Panc1 (cell line): ENCODE data around the gene GNG3.

Experiments used
- CTCF ChIP-seq: fragments of 450-650 bp; IDR thresholded peaks from 2 replicates; pipeline ENCODE4 v1.5.1; 2017; ENCODE audit warnings: mild to moderate bottlenecking
- POLR2AphosphoS5 ChIP-seq: IDR thresholded peaks from 2 replicates; pipeline ENCODE4 v1.6.1; 2012; ENCODE audit warnings: mild to moderate bottlenecking, low read depth, low read length, moderate library complexity
- REST ChIP-seq, 2 experiments: IDR thresholded peaks; 2 replicates each; pipeline ENCODE4 v1.6.1; 2011 to 2012; ENCODE audit warnings: low read depth in 2 of 2, control low read depth in 1 of 2, low read length in 1 of 2, mild to moderate bottlenecking in 1 of 2, moderate library complexity in 1 of 2; ENCODE audit not compliant: insufficient read depth in 1 of 2
- SIN3A ChIP-seq: IDR thresholded peaks from 2 replicates; pipeline ENCODE4 v1.6.1; 2012; ENCODE audit warnings: low read depth, mild to moderate bottlenecking, low read length, moderate library complexity, borderline replicate concordance; ENCODE audit not compliant: insufficient read depth
- TCF7L2 ChIP-seq: IDR thresholded peaks from 2 replicates; pipeline ENCODE4 v1.6.1; 2011; ENCODE audit warnings: mild to moderate bottlenecking, low read depth, low read length, inconsistent platforms

GRCh38 chr11:62678433-62678769 is 29.1 kb upstream of the GNG3 start:
- TF ChIP-seq CTCF = no peak
- no peak for TF ChIP-seq POLR2AphosphoS5
- TF ChIP-seq REST (IDR thresholded peaks at IDR 0.05; ENCODE audit: insufficient read depth in 1 of 2, low read depth in 2 of 2, low read length in 1 of 2) = no peak
- no peak for TF ChIP-seq SIN3A
- no peak for TF ChIP-seq TCF7L2
